ENCODE data around the gene EXOC8. TPM values are rescaled to one million over a fixed set of nuclear protein-coding genes. Genes with fewer than 3 reads are reported as not detected.

The EXOC8 gene
- total RNA-seq (2014; rRNA removed; shearing (Covaris generic)): 11.0 and 11.6 TPM in 2 replicates

- peak; percentile 100 for DNase-seq (ENCODE audit: low spot score)
These were observed at the start of gene EXOC8 for GRCh38 chr1:231337472-231338269. Gene EXOC8, minus strand, starts transcription at chr1:231337852. Its CDS starts 107 bp downstream, at chr1:231337745.

- no peak for DNase-seq (ENCODE audit: low spot score)
These were observed 48.8 kb upstream of the EXOC8 start for GRCh38 chr1:231386466-231386865.

GRCh38 chr1:231385416-231385748 is 47.7 kb upstream of the EXOC8 start:
- no peak for DNase-seq (ENCODE audit: low spot score)

GRCh38 chr1:231384696-231385415 is 47.2 kb upstream of the EXOC8 start:
- no peak for DNase-seq (ENCODE audit: low spot score)

GRCh38 chr1:231383159-231383860 is 45.7 kb upstream of the EXOC8 start:
- DNase-seq (ENCODE audit: low spot score): no peak

- DNase-seq (ENCODE audit: low spot score): no peak
These were observed 44.8 kb upstream of the EXOC8 start for GRCh38 chr1:231382426-231382825.

- no peak for DNase-seq (ENCODE audit: low spot score)
These were observed 44.1 kb upstream of the EXOC8 start for GRCh38 chr1:231381729-231382128.

GRCh38 chr1:231376875-231377549 is 39.4 kb upstream of the EXOC8 start:
- no peak for DNase-seq (ENCODE audit: low spot score)

GRCh38 chr1:231376101-231376500 is 38.4 kb upstream of the EXOC8 start:
- DNase-seq (ENCODE audit: low spot score): no peak

GRCh38 chr1:231374394-231374793 is 36.7 kb upstream of the EXOC8 start:
- no peak for DNase-seq (ENCODE audit: low spot score)

GRCh38 chr1:231372501-231372900 is 34.8 kb upstream of the EXOC8 start:
- DNase-seq (ENCODE audit: low spot score): no peak

- peak; percentile 14 for DNase-seq (ENCODE audit: low spot score)
These were observed 31.6 kb upstream of the EXOC8 start for GRCh38 chr1:231369282-231369681.

- no peak for DNase-seq (ENCODE audit: low spot score)
These were observed 26.5 kb upstream of the EXOC8 start for GRCh38 chr1:231364192-231364591.

- no peak for DNase-seq (ENCODE audit: low spot score)
These were observed 26.0 kb upstream of the EXOC8 start for GRCh38 chr1:231363624-231364023.

GRCh38 chr1:231362325-231362724 is 24.7 kb upstream of the EXOC8 start:
- no peak for DNase-seq (ENCODE audit: low spot score)

- DNase-seq (ENCODE audit: low spot score): no peak
These were observed 21.5 kb upstream of the EXOC8 start for GRCh38 chr1:231359113-231359512.

- peak; percentile 62 for DNase-seq (ENCODE audit: low spot score)
These were observed 20.2 kb upstream of the EXOC8 start for GRCh38 chr1:231357831-231358354.

GRCh38 chr1:231357187-231357772 is 19.6 kb upstream of the EXOC8 start:
- DNase-seq (ENCODE audit: low spot score): no peak

- no peak for DNase-seq (ENCODE audit: low spot score)
These were observed 17.5 kb upstream of the EXOC8 start for GRCh38 chr1:231355171-231355570.

GRCh38 chr1:231354330-231355020 is 16.8 kb upstream of the EXOC8 start:
- no peak for DNase-seq (ENCODE audit: low spot score)

- DNase-seq (ENCODE audit: low spot score): no peak
These were observed 15.4 kb upstream of the EXOC8 start for GRCh38 chr1:231353086-231353485.

Data from HT-29 (cell line).